HCT116 (cell line): Measurements from ENCODE around the gene MTUS2.

Experiments
- CTCF ChIP-seq, 3 experiments: fragments of 200-600 bp in 1 of 3; sonication (generic) in 1 of 3; IDR thresholded peaks in 2 of 3; conservative IDR thresholded peaks in 1 of 3; 2 replicates each; pipeline ENCODE4 v1.5.1; 2012 to 2017; ENCODE audit warnings: low read depth in 2 of 3, low read length in 2 of 3, antibody characterized with exemption in 1 of 3, borderline replicate concordance in 1 of 3, control low read depth in 1 of 3, mild to moderate bottlenecking in 1 of 3, mixed read lengths in 1 of 3, mixed run types in 1 of 3, moderate library complexity in 1 of 3; ENCODE audit not compliant: insufficient read depth in 1 of 3
- EZH2 ChIP-seq: fragments of 200-600 bp; sonication (generic); IDR thresholded peaks from 2 replicates; pipeline ENCODE4 v1.6.1; 2017; ENCODE audit warnings: antibody characterized with exemption, mixed run types
- POLR2AphosphoS5 ChIP-seq: IDR thresholded peaks from 2 replicates; pipeline ENCODE4 v1.6.1; 2011; ENCODE audit warnings: mild to moderate bottlenecking, low read depth, low read length, moderate library complexity
- RAD21 ChIP-seq: IDR thresholded peaks from 2 replicates; pipeline ENCODE4 v1.6.1; 2012; ENCODE audit warnings: low read depth, mild to moderate bottlenecking
- TCF7L2 ChIP-seq: IDR thresholded peaks from 2 replicates; pipeline ENCODE4 v1.7.0; 2011; ENCODE audit warnings: borderline replicate concordance, inconsistent platforms; ENCODE audit not compliant: insufficient read depth, insufficient read length; ENCODE audit errors: extremely low read depth
- TF ChIP-seq, protein P1 (sequence below): IDR thresholded peaks from 2 replicates; pipeline ENCODE4 v1.6.1; 2012; ENCODE audit warnings: low read depth

DNA sequence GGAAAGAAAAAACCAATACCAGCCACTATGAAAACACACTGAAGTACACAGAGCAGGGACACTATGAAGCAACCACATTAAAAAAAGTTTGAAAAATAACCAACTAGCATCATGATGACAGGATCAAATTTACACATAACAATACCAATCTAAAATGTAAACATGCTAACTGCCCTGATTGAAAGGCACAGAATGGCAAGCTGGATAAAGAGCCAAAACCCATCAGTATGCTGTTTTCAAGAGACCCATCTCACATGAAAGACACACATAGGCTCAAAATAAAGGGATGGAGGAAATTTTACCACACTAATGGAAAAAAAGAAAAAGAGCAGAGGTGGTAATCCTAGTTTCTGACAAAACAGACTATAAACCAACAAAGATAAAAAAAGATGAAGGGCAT is 484.0 kb downstream of the MTUS2 start:
- TF ChIP-seq RAD21 = no peak
- no peak for TF ChIP-seq CTCF (IDR thresholded peaks at IDR 0.05 in 2 of 3, conservative IDR thresholded peaks at IDR 0.05 in 1 of 3; ENCODE audit: borderline replicate concordance in 1 of 3, insufficient read depth in 1 of 3, low read depth in 2 of 3, low read length in 2 of 3)
- TF ChIP-seq EZH2 = no peak
- TF ChIP-seq POLR2AphosphoS5 = no peak
- TF ChIP-seq, protein P1, sequence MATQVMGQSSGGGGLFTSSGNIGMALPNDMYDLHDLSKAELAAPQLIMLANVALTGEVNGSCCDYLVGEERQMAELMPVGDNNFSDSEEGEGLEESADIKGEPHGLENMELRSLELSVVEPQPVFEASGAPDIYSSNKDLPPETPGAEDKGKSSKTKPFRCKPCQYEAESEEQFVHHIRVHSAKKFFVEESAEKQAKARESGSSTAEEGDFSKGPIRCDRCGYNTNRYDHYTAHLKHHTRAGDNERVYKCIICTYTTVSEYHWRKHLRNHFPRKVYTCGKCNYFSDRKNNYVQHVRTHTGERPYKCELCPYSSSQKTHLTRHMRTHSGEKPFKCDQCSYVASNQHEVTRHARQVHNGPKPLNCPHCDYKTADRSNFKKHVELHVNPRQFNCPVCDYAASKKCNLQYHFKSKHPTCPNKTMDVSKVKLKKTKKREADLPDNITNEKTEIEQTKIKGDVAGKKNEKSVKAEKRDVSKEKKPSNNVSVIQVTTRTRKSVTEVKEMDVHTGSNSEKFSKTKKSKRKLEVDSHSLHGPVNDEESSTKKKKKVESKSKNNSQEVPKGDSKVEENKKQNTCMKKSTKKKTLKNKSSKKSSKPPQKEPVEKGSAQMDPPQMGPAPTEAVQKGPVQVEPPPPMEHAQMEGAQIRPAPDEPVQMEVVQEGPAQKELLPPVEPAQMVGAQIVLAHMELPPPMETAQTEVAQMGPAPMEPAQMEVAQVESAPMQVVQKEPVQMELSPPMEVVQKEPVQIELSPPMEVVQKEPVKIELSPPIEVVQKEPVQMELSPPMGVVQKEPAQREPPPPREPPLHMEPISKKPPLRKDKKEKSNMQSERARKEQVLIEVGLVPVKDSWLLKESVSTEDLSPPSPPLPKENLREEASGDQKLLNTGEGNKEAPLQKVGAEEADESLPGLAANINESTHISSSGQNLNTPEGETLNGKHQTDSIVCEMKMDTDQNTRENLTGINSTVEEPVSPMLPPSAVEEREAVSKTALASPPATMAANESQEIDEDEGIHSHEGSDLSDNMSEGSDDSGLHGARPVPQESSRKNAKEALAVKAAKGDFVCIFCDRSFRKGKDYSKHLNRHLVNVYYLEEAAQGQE = no peak
- no peak for TF ChIP-seq TCF7L2
